Retinal pigment epithelial cell (primary cell): ENCODE measurements around the gene ERFL.
A peak's percentile ranks its signal among the peaks of the same experiment; 100 is the strongest.

ENCODE experiments used
- DNase-seq: peaks from one replicate; pipeline ENCODE4 v3.0.0-alpha.2; 2010; ENCODE audit warnings: low read depth
- H3K4me3 ChIP-seq: 2 replicates; pipeline ENCODE4 v1.5.1; 2011; ENCODE audit warnings: mild to moderate bottlenecking, low read length, control low read depth, moderate library complexity
- CTCF ChIP-seq: conservative IDR thresholded peaks from 2 replicates; pipeline ENCODE4 v1.5.1; 2011; ENCODE audit warnings: low read depth, low read length, control low read depth, inconsistent platforms

Gene ERFL

GRCh38 chr19:41967054-41967783 is 39.0 kb upstream of the ERFL start:
- no peak overlapping the region for H3K4me3 ChIP-seq
- no peak for DNase-seq

GRCh38 chr19:41965106-41965505 is 36.9 kb upstream of the ERFL start:
- no peak overlapping the region for H3K4me3 ChIP-seq
- DNase-seq = no peak
- TF ChIP-seq CTCF = no peak

More at GRCh38 chr19:41967054-41967783, 39.0 kb upstream of the ERFL start:
- no peak for TF ChIP-seq CTCF

GRCh38 chr19:41960973-41961372 is 32.7 kb upstream of the ERFL start:
- DNase-seq = no peak
- no peak overlapping the region for H3K4me3 ChIP-seq
- TF ChIP-seq CTCF = no peak

- peak within 1 kb of the TSS; percentile 85 for H3K4me3 ChIP-seq
- peak; percentile 64 for DNase-seq
- peak; percentile 29 for TF ChIP-seq CTCF
These were observed 31.1 kb upstream of the ERFL start, which contains the start of gene RABAC1 for GRCh38 chr19:41959056-41960053. Gene RABAC1 (minus strand): TSS chr19:41959321. CDS start chr19:41959292, 29 bp downstream.

- H3K4me3 ChIP-seq = peak overlapping the region; percentile 85
- no peak for TF ChIP-seq CTCF
- DNase-seq = no peak
These were observed 30.3 kb upstream of the ERFL start for GRCh38 chr19:41958367-41959055.

- peak; percentile 62 for DNase-seq
- H3K4me3 ChIP-seq = peak overlapping the region; percentile 85
- peak; percentile 92 for TF ChIP-seq CTCF
These were observed 29.7 kb upstream of the ERFL start for GRCh38 chr19:41957838-41958366.
